Brain pericyte (primary cell): Measurements from ENCODE around the gene EXOC3L1.

ENCODE experiments used
- DNase-seq: peaks from one replicate; pipeline ENCODE4 v3.0.0-alpha.2; 2012; ENCODE audit warnings: low read depth, low spot score

The EXOC3L1 gene

DNA sequence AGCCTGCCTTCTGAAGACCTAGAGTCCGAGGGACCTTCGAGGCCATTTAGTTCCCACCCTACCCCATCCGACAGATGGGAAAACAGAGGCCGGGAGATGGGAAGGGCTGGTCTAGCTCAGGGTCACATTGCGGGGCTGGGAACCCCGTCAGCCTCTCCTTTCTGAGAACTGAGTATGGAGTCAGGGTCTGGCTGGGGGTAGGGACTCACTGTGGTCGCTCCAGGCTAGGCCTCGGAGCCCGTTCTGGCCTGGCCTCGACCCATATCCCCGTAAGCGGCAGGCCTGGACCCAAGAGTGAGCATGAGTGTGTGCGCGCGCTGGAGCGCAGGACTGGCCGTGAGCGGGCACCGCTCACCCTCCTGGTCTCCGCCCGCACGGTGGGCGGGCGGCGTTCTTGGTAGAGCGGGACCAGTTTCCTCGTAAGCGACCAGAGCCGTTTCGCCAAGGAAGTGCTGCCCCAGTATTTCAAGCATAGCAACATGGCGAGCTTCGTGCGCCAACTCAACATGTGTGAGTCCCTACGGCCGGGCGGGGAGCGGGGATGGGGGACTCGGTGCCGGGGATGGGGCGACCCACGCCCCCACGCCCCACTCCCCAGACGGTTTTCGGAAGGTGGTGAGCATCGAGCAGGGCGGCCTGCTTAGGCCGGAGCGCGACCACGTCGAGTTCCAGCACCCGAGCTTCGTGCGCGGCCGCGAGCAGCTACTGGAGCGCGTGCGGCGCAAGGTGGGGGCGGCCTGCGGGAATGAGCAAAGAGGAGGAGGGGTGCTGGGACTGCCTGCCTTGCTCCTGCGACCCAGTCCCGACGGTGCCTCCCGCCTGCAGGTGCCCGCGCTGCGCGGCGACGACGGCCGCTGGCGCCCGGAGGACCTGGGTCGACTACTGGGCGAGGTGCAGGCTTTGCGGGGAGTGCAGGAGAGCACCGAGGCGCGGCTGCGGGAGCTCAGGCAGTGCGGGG is 24.5 kb downstream of the EXOC3L1 start:
- no peak for DNase-seq

DNA sequence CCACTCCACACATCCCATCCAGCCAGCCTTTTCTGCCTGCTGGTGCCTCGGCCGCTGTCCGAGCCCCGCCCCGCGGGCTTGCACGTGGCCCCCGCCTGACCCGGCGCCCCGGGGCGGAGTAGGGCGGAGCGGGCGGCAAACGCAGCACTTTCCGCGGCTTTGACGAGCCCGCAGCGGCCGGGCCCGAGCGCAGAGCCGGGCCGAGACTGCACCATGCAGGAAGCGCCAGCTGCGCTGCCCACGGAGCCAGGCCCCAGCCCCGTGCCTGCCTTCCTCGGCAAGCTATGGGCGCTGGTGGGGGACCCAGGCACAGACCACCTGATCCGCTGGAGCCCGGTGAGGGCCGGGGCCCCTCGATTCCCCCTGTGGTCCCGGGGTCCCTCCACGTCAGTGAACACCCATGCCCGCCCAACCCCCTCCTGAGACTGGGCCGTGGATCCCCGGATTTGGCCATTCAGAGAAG is 25.3 kb downstream of the EXOC3L1 start, which contains the start of gene HSF4:
Gene HSF4, plus strand, starts transcription at position 147 of the 463 bp plus-strand sequence. Its CDS starts 67 bp downstream, at position 214.
- no peak for DNase-seq

DNA sequence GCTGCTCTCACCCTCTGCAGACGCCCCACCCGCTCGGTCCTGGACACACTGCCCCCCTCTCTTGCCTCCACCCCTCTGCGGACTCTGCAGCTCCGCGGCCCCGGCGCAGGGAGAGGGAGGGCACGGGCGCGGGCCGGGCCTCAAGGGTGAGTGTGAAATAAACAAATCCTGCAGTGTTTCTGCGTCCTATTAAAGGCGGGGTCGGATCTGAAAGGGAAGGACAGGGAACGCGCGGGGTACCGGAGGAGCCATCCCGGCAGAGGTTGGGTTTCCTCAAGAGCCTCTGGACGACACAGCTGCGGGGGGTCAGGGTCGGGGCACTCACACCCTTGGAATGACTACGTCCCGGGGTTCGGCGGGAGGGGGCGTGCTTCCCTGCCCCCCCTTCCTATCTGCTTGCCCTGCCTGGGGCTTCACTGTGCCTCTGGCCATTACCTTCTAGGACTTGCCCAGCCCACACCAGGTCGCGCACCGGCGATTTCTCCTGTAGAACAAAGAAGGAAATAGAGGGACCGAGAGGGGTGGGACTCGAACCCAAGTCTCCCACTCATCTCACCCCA is 25.9 kb downstream of the EXOC3L1 start:
- no peak for DNase-seq

DNA sequence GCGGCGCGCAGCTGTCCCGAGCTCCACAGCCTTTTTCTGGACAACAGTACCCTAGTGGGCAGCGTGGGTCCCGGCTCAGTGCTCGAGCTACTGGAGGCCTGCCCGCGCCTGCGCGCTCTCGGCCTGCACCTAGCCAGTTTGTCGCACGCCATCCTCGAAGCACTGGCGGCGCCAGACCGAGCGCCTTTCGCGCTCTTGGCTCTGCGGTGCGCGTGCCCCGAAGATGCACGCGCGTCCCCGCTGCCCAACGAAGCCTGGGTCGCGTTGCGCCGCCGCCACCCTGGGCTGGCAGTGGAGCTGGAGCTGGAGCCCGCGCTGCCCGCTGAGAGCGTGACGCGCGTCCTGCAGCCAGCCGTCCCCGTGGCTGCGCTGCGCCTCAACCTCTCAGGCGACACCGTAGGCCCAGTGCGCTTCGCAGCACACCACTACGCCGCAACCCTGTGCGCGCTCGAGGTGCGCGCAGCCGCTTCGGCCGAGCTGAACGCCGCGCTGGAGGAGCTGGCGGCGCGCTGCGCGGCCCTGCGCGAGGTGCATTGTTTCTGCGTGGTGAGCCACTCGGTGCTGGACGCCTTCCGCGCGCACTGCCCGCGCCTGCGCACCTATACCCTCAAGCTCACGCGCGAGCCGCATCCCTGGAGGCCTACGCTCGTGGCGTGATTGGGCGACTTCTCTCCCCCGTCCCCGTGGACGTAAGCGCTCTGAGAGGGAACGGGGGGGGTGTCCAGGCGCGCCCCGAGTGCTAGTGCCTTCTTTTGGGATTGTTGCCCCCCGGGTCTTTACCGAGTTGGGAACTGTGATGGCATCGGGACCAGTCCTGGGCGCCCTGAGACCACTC is 26.6 kb downstream of the EXOC3L1 start:
- no peak for DNase-seq

DNA sequence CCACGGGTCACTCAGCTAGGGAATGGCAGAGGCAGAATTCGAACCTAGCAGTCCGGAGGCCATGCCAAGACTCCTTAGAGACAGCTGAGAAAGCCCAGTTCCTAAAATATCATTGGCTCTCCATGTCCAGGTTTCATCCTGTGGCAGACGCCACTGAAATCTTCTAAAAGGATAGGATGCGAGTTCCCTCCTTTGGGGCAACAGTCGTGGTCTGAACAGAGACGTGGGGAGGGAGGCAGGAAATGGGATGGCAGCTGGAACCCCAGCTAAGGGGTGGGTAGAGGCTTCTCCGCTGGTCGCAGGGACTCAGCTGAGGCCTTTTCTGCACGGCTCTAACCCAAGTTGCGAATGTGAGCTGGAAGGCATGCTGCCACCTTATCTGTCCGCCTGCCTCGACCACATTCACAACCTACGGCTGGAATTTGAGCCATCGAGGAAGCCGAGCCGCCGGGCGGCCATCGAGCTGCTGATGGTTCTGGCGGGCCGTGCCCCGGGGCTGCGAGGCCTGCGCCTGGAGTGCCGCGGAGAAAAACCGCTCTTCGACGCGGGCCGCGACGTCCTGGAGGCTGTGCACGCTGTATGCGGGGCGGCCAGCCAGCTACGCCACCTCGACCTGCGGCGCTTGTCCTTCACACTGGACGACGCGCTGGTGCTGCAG is 27.3 kb downstream of the EXOC3L1 start:
- DNase-seq: no peak

DNA sequence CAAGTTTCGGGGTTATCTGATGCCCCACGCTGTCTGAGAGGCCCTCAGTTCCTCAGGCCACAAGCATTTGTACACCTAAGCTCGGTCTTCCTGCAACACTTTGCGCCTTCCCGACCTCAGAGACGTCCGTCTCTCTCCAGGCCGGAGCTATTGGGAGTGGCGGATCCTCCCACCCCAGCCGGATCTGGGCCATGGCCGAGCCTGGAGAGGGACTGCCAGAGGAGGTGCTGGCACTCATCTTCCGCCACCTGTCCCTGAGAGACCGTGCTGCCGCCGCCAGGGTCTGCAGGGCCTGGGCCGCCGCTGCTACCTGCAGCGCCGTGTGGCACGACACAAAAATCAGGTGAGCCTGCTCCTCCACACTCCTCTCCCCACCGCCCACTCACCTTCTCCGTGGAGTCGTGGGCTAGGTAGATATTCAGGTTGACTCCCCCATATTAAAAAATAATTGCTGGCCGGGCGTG is 28.3 kb downstream of the EXOC3L1 start:
- DNase-seq: no peak

DNA sequence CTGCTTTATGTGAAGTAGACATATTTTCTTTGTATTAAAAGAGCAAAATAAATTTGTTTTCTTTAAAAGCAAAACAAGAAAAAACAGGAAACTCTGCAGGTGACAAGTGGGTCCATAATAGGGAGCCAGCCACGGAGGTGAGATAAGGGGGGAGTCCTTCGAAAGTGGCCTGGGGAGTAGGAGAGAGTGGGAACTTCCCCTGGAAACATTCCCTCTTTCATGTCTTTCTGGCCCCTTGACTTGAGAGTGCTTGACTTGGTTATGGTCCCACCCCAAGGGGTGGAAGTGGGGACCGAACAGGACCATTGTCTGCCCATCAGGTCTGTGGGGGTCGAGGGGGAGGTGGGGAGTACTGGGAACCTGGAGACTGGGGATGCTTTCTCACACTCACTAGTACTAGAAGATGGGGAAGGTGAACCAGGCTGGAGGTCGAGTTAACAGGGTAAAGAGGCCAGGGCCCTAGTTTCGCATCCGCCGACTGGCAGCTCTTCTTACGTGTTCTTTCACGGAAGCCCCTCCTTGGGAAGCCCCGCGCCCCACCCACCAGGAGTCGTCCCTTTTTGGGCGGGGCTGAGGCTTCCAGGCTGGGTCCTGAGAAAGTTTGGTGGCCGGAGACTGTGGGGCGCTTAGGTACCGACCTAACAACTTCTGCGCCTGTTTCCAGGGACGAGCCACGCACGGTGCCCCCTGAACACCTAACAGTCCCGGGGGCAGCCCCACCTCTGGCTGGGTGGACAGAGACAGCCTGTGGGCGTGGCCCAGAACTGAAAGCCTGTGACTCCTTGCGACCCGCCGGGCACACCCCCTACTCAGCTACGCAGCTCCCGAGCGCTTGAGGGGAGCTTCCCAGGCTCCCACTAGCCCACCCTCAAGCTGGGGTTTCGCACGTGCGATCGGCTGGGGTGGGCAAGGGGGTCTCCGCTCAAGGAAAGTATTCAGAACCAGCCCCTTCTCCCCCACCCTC is 31.0 kb downstream of the EXOC3L1 start:
- no peak for DNase-seq

DNA sequence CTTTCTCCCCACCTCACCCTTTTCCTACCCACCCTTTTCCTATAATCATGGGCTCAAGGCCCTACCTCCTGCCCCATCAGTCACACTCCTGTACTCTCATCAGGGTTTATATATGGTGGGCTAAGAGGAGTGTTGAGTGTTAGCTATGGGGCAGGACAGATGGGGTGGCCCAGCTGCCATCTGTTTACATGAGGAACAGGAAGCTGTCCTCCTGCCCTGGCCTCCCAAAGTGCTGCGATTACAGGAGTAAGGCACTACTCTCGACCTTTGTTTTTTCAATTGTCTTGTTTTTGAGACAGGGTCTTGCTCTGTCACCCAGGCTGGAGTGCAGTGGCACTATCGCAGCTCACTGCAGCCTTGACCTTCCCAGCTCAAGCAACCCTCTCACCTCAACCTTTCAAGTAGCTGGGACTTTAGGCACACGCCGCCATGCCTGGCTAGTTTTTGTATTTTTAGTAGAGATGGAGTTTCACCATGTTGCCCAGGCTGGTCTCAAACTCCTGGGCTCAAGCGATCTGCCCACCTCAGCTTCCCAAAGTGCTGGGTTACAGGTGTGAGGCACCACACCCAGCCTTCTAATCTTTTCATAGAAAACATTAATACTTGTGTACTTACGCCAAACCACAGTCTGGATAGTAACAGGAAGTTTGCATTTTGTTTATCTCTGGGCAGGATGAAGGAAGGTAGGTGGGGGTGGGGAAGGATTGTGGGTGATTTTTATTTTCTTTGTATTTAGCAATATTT is 31.9 kb downstream of the EXOC3L1 start:
- DNase-seq: no peak

DNA sequence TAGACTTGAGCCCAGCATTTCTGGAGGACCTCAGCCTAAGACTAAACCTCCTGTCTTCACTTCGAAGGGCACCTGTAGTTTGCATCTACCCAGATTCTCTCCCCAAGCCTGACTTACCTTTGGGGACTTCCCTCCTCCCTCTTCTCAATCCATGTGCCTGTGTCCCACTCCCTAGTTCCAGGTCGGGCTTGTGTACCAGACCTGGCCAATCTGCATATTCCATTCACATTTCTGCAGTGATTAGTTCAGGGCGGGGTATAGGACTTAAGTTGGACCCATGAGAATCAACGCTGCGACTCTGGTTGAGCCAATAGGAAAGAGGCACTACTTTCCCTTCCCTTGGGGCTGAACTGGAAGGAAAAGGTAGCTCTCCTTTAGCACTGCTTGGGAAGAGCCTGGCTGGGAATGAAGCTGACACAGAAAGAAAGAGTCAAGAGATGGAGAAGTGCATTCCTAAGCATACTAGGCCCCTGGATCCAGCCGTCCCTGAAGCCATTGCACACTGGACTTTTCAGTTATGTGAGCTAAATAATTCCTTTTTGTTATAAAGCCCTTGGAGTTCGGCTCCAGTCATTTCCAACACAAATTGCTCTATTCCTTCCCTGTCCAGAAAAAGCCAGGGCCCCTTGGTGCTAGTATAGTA is 32.7 kb downstream of the EXOC3L1 start:
- no peak for DNase-seq

DNA sequence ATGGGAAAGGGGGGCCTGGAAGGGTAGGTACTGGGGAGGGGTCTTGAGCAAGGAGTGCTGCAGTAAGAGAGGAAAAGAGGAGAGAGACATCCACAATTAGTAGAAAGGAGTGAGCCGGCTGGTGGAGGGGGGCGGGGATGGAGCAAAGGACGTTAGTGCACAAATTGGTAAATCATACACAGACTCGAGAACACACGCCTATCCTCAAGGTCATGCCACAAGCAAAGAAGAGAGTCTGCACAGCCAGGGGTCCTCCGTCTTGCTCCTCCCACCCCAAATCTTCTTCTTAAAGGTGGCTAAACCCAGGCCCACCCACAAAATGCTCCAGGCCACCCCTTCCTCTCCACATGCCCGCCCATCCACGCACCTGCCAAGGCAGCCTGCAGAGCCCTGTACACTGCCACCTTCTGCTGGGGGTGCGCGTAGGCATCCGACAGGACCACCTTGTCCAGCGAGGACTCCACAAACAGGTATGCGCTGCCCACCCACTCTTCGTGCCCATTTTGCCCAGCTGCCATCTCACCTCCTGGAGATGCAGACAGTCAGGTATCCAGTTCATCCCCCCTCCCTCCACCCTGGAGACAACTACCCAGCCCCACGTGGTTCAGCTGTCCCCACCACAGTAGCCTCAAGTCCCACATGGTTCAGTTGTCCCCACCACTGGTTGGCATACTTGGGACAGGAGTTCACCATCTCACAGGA is 33.6 kb downstream of the EXOC3L1 start:
- DNase-seq: no peak

DNA sequence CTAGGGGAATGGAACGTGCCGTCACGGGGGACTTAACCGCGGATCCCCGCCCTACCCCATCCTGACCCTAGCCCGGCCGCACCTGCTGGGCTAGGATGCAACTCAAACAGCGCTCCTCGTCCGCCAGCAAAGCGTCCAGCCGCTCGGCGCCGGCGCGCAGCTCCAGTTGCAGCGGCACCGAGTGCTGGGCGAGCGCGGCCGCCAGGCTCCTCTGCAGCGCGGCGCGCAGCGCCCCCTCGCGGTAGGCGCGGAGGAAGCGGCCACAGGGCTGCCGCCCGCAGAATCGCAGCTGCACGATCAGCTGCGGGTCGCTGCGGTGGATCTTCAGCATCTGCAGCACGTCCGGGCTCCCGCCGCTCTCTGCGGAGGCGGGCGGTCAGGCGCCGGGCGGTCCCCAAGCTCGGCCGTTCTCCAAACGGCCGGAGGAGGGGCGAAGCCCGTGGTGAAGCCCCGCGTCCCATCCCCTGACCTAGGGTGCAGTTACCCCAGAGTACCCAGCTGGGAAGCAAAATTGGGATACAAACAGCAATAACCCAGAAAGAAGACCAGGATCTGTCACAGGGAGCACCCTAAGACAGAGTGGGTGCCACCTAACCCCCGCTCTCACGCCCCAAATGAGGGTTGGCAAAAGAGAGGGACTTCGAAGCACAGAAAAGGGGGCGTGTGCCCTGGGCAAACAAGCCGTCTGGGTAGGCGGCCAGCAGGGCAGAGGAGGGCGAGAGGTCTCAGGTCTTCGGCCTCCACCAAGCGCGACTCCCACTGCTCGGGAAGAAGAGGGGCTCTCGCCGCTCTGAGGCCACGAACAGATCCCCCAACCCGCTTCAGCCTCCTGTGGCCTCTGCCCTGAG is 34.4 kb downstream of the EXOC3L1 start:
- no peak for DNase-seq

DNA sequence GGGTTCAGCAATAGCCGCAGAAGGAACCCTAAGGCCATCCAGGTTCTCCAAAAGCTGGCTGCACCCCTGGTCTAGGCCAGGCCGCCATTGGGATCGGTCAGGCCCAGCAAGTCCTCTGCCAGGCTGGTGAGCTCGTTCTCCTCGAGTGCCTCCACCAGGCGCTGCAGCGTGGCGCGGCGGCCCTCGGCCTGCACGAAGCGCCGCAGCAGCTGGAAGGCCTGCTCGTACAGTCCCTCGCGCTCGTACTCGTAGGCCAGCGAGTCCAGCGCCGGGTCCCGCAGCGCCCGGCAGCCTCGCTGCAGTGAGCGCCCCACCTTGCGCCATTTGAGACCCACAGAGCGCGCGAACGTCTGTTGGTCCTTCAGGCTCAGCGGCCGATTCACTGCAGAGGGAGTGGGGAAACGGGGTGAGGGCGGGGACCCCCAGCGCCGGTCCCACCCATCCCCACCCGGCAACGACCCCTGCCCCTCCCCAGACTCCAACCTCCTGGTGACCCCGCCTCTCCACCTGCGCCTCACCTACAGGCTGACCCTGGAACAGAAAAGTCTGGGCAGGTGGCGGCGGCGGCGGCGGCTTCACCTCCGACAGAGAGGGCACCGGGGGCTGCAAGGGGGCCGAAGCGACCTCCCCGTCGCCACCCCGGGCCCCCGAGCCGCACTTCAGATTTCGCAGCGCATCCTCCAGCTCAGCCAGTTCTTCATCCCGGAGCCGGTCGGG is 35.2 kb downstream of the EXOC3L1 start:
- no peak for DNase-seq

DNA sequence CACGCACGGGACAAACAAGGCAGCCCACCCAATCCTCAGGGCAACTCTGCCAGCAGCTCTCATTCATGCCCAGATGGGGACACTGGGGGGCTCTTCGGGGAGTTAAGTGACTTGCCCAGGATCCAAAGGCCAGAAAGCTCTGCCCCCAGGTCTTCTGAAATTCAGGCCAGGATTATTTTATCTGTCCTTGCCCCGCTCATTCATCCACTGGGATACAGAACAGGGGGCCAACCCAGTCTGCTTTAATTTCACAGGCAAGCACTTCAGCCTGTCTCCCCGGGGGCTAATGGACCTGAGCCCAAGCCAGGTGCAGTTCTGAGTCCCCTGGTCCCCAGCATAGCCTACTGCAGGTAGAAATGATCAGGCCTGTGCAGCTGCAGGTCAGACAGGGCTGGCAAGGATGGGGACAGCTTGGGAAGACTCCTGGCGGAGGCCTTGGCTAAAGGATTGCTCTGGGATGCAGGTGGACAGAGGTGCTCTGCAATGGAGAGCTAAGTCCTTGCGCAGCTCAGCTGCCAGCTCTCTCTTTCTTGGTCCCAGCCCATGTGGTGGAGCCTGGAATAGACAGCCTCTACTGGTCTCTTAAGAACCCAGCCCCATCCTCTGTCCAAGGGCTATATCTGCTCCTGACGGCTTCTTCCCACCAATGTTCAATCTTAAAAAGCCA is 38.4 kb downstream of the EXOC3L1 start:
- no peak for DNase-seq

DNA sequence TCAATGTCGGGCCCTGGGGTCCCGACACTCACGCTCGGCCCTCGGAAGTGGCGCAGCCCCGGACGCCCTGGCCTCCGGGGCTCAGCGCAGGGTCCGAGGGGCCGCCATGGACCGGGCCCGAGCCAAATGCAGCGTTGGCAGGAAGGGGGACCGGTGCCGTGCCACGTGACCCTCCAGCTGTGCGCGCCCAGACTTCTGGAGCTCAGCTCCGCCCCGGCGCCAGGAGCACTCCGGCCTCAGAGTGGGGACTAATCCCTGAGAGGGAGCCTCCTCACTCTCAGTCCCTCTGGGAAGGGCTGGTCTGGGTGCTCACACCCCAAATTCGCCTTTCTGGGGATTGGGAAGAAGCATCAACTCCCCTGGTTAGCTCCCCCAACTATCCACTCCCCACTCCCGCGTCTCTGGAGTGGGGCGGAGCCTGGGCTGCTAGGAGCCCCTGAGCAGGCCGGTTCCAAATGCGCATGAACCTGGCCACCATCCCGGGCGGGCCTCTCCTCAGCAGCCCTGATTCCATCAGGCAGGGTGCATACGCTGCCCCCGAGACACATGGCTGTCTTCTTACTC is 39.0 kb downstream of the EXOC3L1 start, which contains the start of gene B3GNT9:
Gene B3GNT9, minus strand, starts transcription at position 166 of the 564 bp plus-strand sequence. CDS start 513 bp downstream, outside the sequence.
- DNase-seq: no peak

DNA sequence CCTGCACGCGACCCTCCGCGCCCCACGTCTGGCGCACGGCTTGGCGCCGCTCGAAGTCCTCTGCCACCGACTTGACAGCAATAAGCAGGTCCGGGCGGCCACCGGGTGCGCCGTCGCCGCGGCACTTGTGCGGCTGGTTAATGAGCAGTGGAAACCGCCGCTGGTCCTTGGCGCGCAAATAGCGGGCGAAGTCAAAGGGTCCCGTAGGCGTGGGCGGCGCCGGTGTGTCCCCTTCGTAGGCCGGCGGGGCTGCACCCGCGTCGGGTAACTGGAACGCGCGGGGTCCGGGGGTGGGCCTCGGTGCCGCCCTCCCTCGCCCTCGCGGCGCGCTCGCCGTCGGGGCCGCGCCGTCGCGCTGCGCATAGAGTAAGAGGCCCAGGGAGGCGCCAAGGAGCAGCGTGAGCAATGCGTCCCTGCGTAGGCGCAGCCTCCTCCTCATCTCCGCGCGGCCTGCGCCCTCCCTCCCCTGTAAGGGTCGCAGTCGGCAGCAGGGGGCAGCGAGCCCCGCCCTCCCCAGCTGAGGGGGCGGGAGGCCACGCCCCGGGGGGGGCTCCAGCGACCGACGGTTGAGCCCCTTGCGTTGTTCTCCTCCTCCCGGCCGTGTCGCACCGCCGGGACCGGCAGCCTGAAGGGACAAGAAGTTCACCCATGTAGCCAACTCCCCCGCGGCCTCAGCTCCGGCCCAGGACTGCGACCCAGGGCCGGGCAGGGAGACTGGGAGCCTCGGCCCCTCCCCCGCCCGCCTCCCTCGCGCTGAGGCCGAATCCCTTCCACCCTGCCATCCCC is 39.7 kb downstream of the EXOC3L1 start:
- no peak for DNase-seq
